B cell (primary cell): ENCODE results near the gene ARID4B.

Experiments
- CTCF ChIP-seq: fragments of 200-600 bp; IDR thresholded peaks from one replicate; pipeline ENCODE4 v1.8.0; 2022; ENCODE audit warnings: antibody characterized with exemption, mild to moderate bottlenecking
- EZH2 ChIP-seq: IDR thresholded peaks from 2 replicates; pipeline ENCODE4 v1.6.1; 2012; ENCODE audit warnings: borderline replicate concordance, low read depth, mild to moderate bottlenecking, moderate library complexity, low read length; ENCODE audit not compliant: insufficient read depth, poor library complexity, severe bottlenecking

DNA sequence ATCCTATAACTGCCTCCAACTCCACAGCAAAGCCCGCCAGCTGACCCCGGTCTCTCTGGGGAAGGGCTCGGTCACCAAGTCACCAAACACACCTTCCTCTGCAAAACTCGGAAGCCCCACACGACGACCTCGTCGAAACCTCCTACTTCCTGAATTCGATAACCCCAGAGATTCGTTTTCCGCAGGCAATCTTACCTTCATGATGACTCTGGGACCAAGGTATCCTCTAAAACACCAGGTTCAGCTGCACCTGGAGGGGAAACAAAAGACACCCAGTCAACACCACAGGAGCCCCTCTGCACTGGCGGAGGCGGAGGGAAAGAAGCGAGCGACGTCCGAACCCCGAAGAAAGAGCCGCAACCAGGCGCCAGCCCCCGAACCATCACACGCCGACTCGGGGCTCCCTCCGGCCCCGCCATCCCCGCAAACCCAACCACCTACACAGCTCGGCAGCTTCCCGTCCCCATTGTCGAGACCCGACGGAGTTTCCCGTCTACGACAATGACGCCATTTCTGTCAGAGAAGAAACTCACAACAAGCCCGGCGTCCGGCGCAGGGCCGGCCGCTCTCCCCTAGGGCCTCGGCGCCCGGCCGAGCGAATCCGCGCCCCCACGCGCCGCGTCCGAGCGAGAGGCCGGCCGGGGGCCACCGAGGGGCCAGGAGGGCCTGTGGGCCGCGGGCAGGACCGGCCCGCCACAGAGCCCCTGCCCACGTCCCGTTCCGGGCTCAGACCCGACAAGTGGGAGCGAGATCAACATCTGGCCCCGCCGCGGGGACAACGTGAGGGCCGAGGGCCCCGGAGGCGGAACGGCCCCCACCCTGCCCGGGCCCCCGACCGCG is 1.0 kb downstream of the ARID4B start:
- TF ChIP-seq CTCF: no peak
- no peak for TF ChIP-seq EZH2
